Measurements from ENCODE around the gene SERF2. TPM values are rescaled to one million over a fixed set of nuclear protein-coding genes. Genes with fewer than 3 reads are reported as not detected.

The SERF2 gene
- total and polyA plus RNA-seq, 2 of the 13 experiments (the other 11 are each of a cell fraction or from before 2014, with no cell fraction given), result 811 to 1,257 TPM

DNA sequence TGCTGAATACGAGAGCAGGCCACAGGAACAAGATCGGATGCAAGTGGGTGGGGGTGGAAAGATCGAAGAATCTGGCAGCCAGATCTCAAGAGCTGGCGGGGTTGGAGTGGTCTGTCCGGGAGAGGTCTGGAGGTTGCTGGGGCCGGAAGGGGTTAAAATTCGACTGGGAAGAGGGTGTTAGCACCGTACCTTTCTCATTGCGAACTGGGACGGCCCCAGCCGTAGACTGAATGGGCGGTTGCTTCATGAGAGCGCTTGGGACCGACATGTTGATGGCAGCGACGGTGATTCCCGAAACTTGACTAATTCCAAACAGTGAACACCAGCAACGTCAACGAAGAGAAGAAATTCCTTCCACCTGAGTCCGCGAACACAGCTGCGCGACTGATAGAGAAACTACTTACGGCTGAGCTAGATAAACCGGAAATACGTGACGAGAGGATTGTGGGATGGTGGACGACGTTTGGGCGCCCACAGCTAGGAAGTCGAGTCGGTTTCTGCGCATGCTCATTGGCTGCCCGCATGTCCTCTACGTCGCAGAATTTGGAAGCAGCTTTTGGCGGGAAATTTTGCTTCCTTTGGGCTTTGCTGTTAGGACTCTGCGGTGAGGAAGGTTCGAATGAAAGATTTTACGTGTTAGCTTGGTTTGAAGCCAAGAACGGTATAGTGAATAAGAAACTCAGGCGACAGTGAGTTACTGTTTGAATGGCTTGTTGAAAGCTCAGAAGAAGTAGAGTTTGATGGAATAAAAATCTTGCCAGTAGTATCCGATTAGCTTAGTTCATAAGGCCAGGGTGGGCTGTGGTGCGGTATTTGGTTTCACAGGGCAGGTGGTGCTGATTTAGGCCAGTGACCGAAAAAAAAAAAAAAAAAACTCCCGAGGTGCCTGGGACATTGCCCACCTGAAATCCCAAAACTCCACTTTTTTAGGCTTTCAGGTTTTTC, 32.5 kb downstream of the SERF2 start, which contains the start of gene MFAP1 (continued):
- TF ChIP-seq NFKBIZ (CRISPR knock-in tag; IDR thresholded peaks at IDR 0.05), result no peak
- no peak for TF ChIP-seq ZNF275 (CRISPR knock-in tag; IDR thresholded peaks at IDR 0.05; ENCODE audit: borderline replicate concordance)
- TF ChIP-seq ZNF350 (CRISPR knock-in tag; IDR thresholded peaks at IDR 0.05; ENCODE audit: borderline replicate concordance, low read depth), result peak; percentile 81
- TF ChIP-seq ZNF607 (CRISPR knock-in tag; IDR thresholded peaks at IDR 0.05; ENCODE audit: borderline replicate concordance), result no peak; the same call in 1 of the 2 replicates
- TF ChIP-seq KLF11 (CRISPR knock-in tag; IDR thresholded peaks at IDR 0.05), result no peak
- TF ChIP-seq, protein P1, sequence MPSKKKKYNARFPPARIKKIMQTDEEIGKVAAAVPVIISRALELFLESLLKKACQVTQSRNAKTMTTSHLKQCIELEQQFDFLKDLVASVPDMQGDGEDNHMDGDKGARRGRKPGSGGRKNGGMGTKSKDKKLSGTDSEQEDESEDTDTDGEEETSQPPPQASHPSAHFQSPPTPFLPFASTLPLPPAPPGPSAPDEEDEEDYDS (CRISPR knock-in tag; IDR thresholded peaks at IDR 0.05), result peak; percentile 65; the same call in 1 of the 2 replicates
- no peak for TF ChIP-seq RARG (CRISPR knock-in tag; IDR thresholded peaks at IDR 0.05; ENCODE audit: low read depth)
- TF ChIP-seq KDM3A (CRISPR knock-in tag; IDR thresholded peaks at IDR 0.05; ENCODE audit: low read depth), result 0 out of 2 replicates have a peak, but pooled peaks have one; percentile 43
- no peak for TF ChIP-seq HDAC6 (IDR thresholded peaks at IDR 0.05; ENCODE audit: low read depth, low read length)
- no peak for TF ChIP-seq ZSCAN12 (CRISPR knock-in tag; IDR thresholded peaks at IDR 0.05)
- TF ChIP-seq ZNF652 (CRISPR knock-in tag; IDR thresholded peaks at IDR 0.05; ENCODE audit: borderline replicate concordance, low read depth), result peak; percentile 94
- TF ChIP-seq ZNF414 (CRISPR knock-in tag; IDR thresholded peaks at IDR 0.05), result no peak
- no peak for TF ChIP-seq HOXA9 (CRISPR knock-in tag; IDR thresholded peaks at IDR 0.05; ENCODE audit: borderline replicate concordance)
- TF ChIP-seq ZNF883 (CRISPR knock-in tag; IDR thresholded peaks at IDR 0.05; ENCODE audit: not compliant biosample characterization), result no peak
- peak; percentile 99 for TF ChIP-seq TFDP2 (CRISPR knock-in tag; IDR thresholded peaks at IDR 0.05)
- no peak; the same call in 1 of the 2 replicates for TF ChIP-seq SP140L (CRISPR knock-in tag; IDR thresholded peaks at IDR 0.05; ENCODE audit: borderline replicate concordance)
- TF ChIP-seq TCF12 (IDR thresholded peaks at IDR 0.05), result no peak
- TF ChIP-seq TCF12 (CRISPR knock-in tag; IDR thresholded peaks at IDR 0.05), result no peak
- 0 out of 2 replicates have a peak, but pooled peaks have one; percentile 9 for TF ChIP-seq SIX1 (CRISPR knock-in tag; IDR thresholded peaks at IDR 0.05; ENCODE audit: borderline replicate concordance)
- TF ChIP-seq GZF1 (CRISPR knock-in tag; IDR thresholded peaks at IDR 0.05), result peak; percentile 24; the same call in 1 of the 2 replicates
- TF ChIP-seq, protein P2, sequence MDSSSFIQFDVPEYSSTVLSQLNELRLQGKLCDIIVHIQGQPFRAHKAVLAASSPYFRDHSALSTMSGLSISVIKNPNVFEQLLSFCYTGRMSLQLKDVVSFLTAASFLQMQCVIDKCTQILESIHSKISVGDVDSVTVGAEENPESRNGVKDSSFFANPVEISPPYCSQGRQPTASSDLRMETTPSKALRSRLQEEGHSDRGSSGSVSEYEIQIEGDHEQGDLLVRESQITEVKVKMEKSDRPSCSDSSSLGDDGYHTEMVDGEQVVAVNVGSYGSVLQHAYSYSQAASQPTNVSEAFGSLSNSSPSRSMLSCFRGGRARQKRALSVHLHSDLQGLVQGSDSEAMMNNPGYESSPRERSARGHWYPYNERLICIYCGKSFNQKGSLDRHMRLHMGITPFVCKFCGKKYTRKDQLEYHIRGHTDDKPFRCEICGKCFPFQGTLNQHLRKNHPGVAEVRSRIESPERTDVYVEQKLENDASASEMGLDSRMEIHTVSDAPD (CRISPR knock-in tag; IDR thresholded peaks at IDR 0.05), result peak; percentile 40; the same call in 1 of the 2 replicates
- TF ChIP-seq ZNF253 (CRISPR knock-in tag; IDR thresholded peaks at IDR 0.05; ENCODE audit: borderline replicate concordance), result no peak
- 0 out of 2 replicates have a peak, but pooled peaks have one; percentile 11 for TF ChIP-seq ONECUT2 (CRISPR knock-in tag; IDR thresholded peaks at IDR 0.05)

Data from HepG2 (cell line).